Pancreas (tissue), 10 donors: ENCODE measurements around the gene WDR86. TPM values are rescaled to one million over a fixed set of nuclear protein-coding genes. Genes with fewer than 3 reads are reported as not detected.

ENCODE experiments used
- ATAC-seq, 4 donors: fragments of 200-7000 bp; cut with Tn5 transposase; one replicate each; pipeline versions ENCODE4 v1.8.0 to v1.9.1; 2020; ENCODE audit warnings: mild to moderate bottlenecking in 4 of 4, moderate library complexity in 4 of 4
- DNase-seq, 6 donors: peaks; one replicate each; pipeline ENCODE4 v3.0.0-alpha.2; 2020
- FAIRE-seq: peaks from 2 replicates; lab custom pipeline; 2012; peaks lifted over from hg19 to GRCh38; lab: Jason Lieb, UNC
- H3K27ac ChIP-seq, 4 donors: fragments of 200-600 bp; sonication (generic); 1 replicate in 3 of 4; 2 replicates in 1 of 4; pipeline versions ENCODE4 v1.5.0 to v1.8.0; 2020
- H3K27me3 ChIP-seq, 4 donors: fragments of 200-600 bp; one replicate each; pipeline ENCODE4 v1.8.0; 2021
- H3K36me3 ChIP-seq, 3 donors: fragments of 200-600 bp; sonication (generic) in 1 of 3; one replicate each; pipeline versions ENCODE4 v1.5.0 to v1.8.0; 2020 to 2021
- H3K4me1 ChIP-seq, 3 donors: fragments of 200-600 bp; one replicate each; pipeline ENCODE4 v1.8.0; 2021
- H3K4me3 ChIP-seq, 4 donors: fragments of 200-600 bp; sonication (generic) in 2 of 4; one replicate each; pipeline versions ENCODE4 v1.5.0 to v1.8.0; 2020 to 2021
- H3K9me3 ChIP-seq, 4 donors: fragments of 200-600 bp; one replicate each; pipeline ENCODE4 v1.8.0; 2021
- CTCF ChIP-seq, 4 donors: fragments of 200-600 bp; sonication (generic) in 3 of 4; IDR thresholded peaks; one replicate each; pipeline versions ENCODE4 v1.5.0 to v1.8.0; 2021; ENCODE audit warnings: antibody characterized with exemption in 4 of 4
- WGBS, 2 donors: extraction: QIAGEN DNeasy Blood & Tissue Kit; methylation state at CpG; one replicate each; pipeline ENCODE4 v1.1.7; 2013; 5-methylcytosine and 5-hydroxymethylcytosine counted together
- intact Hi-C, 3 donors: fragments of 100-400 bp; cut with DNase I; formaldehyde crosslinking; loops; one replicate each; pipeline versions ENCODE4 v1.11.1 to v1.14.2; 2022
- polyA plus RNA-seq, 2 donors: library from polyadenylated mRNA; stranded (reverse); fragments of 200-250 nt; gene quantifications; one replicate each; pipeline ENCODE4 v1.2.3, GENCODE V29; 2013
- total RNA-seq, 6 donors: library from RNA; stranded (reverse); fragmentation: NEBNext Ultra II Directional in 4 of 6; extraction: Animal tissue kit (Norgen Biotek cat#: 25700) in 4 of 6; gene quantifications; one replicate each; pipeline versions ENCODE4 v1.2.1 to v1.2.4, GENCODE V29; 2021 to 2023
- donor health status: healthy with polysubstance abuse.
- donor health status: DM: no; HTN: no; CAD: no; lungs with moderate emphysema.
- donor health status: DM: no; HTN: no; CAD: no.
- donor health status: control.
- donor health status: control.
- donor health status: Bipolar disorder and iron deficiency.
- donor health status: DM: yes; HTN: yes; CAD: no.
- donor health status: DM: no; HTN: no; CAD: no.
- donor health status: DM: no; HTN: no; CAD: no.
- donor health status: DM: yes; HTN: yes; CAD: no.

The WDR86 gene
- total and polyA plus RNA-seq, 8 donors = 0.28 to 1.7 (median 1.0) TPM

GRCh38 chr7:151408839-151409666 lies 785 bp downstream of the WDR86 start:
- no peak for FAIRE-seq

DNA sequence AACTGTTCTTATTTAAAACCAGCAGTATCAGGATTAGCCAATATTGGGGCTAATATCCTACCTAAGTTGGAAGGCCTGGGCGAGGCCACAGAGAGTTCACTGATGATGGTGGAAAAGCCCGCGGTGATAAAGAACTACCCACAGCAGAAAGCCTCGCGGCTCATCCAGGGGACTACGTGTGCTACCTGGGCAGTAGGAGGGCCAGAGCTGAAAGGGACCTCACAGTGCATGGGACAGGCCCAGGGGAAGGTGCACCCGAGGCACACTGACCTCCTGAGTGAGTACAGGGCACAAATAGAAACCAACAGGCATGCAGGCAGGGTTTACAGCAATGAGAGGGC lies 1.4 kb downstream of the WDR86 start:
- no peak for FAIRE-seq
- DNase-seq = peak in 1 of 6 donors; percentile 8
- H3K36me3 ChIP-seq = no peaks in the 10 kb centered on the region
- intact Hi-C loops = no loop called here
- no peak overlapping the region for H3K27ac ChIP-seq
- no peak for TF ChIP-seq CTCF (IDR thresholded peaks at IDR 0.05)
- H3K4me3 ChIP-seq = no peak overlapping the region
- peaks cover 0 to 6% (median 0%) of the 10 kb centered on the region in 3 donors for H3K4me1 ChIP-seq
- H3K9me3 ChIP-seq = no peaks in the 10 kb centered on the region
- peaks cover 0 to 5% (median 2%) of the 10 kb centered on the region in 4 donors for H3K27me3 ChIP-seq
- WGBS, 2 donors = 85 to 89% methylated on average over 7 of the region's 7 CpGs
- no peak for ATAC-seq

More at GRCh38 chr7:151408839-151409666, 785 bp downstream of the WDR86 start:
- peaks cover 0 to 6% (median 0%) of the 10 kb centered on the region in 3 donors for H3K4me1 ChIP-seq
- ATAC-seq = peak in 2 of 4 donors; percentile 22 to 35
- H3K27ac ChIP-seq = no peak overlapping the region
- peak overlapping the region in 3 of 4 donors; percentile 11 to 50 (median 27) for H3K4me3 ChIP-seq
- peak in 2 of 6 donors; percentile 45 to 57 for DNase-seq
- no peaks in the 10 kb centered on the region for H3K36me3 ChIP-seq
- no peak for TF ChIP-seq CTCF (IDR thresholded peaks at IDR 0.05)
- no peaks in the 10 kb centered on the region for H3K9me3 ChIP-seq
- intact Hi-C loops = no loop called here
- WGBS, 2 donors = 21 to 22% methylated on average over 51 to 61 of the region's 61 CpGs
- H3K27me3 ChIP-seq = peaks cover 0 to 5% (median 2%) of the 10 kb centered on the region in 4 donors

- 84 to 89% methylated on average over 9 of the region's 9 CpGs for WGBS, 2 donors
- Histone ChIP-seq H3K36me3 (no peaks in the 10 kb centered on the region), H3K4me1 (peaks cover 0 to 6% (median 0%) of the 10 kb centered on the region in 3 donors), H3K27ac (no peak overlapping the region), H3K4me3 (no peak overlapping the region), H3K27me3 (peaks cover 0 to 5% (median 2%) of the 10 kb centered on the region in 4 donors), H3K9me3 (no peaks in the 10 kb centered on the region)
- TF ChIP-seq CTCF (IDR thresholded peaks at IDR 0.05) = no peak
- intact Hi-C loops = no loop called here
- no peak for DNase-seq
- FAIRE-seq = no peak
- ATAC-seq = no peak
Observed at GRCh38 chr7:151406886-151407583, 2.8 kb downstream of the WDR86 start.

GRCh38 chr7:151406051-151406875 lies 3.6 kb downstream of the WDR86 start:
- no peak overlapping the region for H3K4me3 ChIP-seq
- peaks cover 0 to 6% (median 0%) of the 10 kb centered on the region in 3 donors for H3K4me1 ChIP-seq
- ATAC-seq = no peak
- peaks cover 0 to 5% (median 2%) of the 10 kb centered on the region in 4 donors for H3K27me3 ChIP-seq
- intact Hi-C loops = no loop called here
- FAIRE-seq = no peak
- H3K27ac ChIP-seq = no peak overlapping the region
- DNase-seq = no peak
- no peaks in the 10 kb centered on the region for H3K9me3 ChIP-seq
- no peak for TF ChIP-seq CTCF (IDR thresholded peaks at IDR 0.05)
- WGBS, 2 donors = 89 to 92% methylated on average over 24 of the region's 24 CpGs
- H3K36me3 ChIP-seq = no peaks in the 10 kb centered on the region
